CD4-positive, alpha-beta T cell treated with Interleukin-4 for 1 hour (primary cell): ENCODE data around the gene ZNF844.
"Not testable (repeated sequence)": the region's sequence is repeated elsewhere in the genome, so short reads cannot be mapped to it uniquely, and the experiment has no call there.

ENCODE experiments used
- DNase-seq, 2 donors: peaks; one replicate each; pipeline ENCODE4 v3.0.0-alpha.2; 2020 to 2022

Gene ZNF844

DNA sequence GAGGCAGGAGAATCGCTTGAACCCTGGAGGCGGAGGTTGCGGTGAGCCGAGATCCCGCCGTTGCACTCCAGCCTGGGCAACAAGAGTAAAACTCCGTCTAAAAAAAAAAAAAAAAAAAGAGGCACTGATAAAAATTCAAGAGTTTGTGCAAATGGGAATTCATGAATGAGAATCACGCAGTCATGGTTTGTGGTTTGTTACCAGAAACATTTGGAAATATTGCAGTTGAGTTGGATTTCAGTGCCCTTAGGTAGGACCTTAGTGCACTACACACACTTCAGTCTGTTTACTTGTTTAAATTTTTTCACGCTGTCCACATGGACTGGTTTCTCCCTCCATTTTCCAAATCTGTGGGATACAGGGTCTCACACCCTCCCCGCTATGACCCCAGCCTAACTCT, 28.4 kb downstream of the ZNF844 start:
- no peak for DNase-seq

DNA sequence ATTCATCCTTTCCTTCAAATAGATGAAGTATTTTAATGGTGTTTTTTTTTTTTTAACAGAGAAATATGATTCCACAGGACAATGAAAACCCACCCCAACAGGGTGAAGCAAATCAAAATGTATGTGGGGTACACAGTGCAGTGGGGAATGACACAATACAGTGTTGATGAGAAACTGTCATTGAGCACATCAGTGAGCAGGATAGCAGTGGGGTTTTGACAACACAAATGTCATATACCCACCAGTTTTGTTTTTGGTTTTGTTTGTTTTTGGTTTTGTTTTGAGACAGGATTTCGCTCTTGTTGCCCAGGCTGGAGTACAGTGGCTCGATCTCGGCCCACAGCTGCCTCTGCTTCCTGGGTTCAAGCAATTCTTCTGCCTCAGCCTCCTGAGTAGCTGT, 29.2 kb downstream of the ZNF844 start:
- DNase-seq, result no peak

DNA sequence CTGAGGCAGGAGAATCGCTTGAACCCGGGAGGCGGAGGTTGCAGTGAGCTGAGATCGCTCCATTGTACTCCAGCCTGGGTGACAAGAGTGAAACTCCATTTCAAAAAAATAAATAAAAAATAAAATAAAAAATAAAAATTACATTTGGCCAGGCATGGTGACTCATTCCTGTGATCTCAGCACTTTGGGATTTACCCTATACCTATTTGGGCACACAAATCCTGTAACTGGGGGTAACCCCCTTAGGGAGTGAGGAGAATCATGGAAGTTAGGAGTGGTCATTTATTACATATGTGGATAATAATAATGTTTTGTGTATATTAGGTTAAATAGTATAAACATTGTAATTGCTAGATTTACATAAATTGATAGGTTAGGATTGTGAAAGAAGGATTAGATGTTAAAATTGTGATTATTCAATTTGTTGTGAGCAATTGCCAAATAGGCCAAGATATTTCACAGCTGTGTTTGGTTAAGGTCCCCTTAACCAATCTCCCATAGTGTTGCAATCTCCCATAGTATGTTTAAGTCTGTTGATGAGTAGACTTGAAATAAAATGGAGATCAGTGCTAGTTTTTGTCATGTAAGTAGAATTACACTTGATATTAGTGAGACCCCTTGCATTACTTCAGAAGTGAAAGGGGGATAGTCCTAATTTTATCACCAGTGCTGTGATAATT, 30.7 kb downstream of the ZNF844 start:
- DNase-seq, result no peak

DNA sequence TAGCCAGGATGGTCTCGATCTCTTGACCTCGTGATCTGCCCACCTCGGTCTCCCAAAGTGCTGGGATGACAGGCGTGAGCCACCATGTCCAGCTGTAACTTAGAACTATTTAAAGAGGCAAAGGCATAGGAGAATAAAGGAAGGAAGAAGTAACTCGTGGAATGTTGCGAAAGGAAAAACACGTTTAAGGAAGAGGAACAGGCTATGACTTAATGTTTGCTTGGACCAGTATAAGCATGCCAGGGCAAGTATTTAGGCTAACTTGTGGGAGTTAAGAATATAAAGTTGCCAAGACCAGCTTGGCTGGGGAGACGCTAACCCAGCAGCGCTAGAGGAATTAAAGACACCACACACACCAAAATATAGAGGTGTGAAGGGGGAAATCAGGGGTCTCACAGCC, 33.5 kb downstream of the ZNF844 start:
- DNase-seq, result no peak

DNA sequence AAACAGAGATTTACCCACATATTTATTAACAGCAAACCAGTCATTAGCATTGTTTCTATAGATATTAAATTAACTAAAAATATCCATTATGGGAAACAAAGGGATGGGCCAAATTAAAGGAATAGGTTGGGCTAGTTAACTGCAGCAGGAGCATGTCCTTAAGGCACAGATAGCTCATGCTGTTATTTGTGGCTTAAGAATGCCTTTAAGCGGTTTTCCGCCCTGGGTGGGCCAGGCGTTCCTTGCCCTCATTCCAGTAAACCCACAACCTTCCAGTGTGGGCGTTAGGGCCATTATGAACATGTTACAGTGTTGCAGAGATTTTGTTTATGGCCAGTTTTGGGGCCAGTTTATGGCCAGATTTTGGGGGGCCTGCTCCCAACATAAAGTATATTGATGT, 39.4 kb downstream of the ZNF844 start:
- DNase-seq, result not testable (repeated sequence)

GRCh38 chr19:12111176-12111575, 46.6 kb downstream of the ZNF844 start:
- no peak for DNase-seq

DNA sequence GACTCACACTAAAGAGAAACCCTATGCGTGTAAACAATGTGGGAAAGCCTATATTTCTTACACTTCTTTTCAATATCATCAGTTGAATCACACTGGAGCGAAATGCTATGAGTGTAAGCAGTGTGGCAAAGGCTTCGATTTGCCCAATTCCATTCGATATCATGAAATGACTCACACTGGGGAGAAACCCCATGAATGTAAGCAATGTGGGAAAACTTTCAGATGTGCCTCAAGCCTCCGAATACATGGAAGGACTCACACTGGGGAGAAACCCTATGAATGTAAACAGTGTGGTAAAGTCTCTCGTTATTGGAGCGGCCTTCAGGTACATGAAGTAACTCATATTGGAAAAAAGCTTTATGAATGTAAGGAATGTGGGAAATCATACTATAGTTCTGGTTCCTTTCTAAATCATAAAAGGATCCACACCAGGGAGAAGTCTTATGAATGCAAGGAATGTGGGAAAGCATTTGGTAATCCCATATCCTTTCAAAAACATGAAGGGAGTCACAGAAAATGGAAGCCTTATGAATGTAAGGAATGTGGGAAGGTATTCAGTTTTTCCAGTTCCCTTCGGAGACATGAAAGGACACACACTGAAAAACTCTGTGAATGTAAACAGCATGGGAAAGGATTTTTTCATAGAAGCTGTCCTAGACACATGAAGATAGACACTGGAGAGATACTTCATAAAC, 47.6 kb downstream of the ZNF844 start:
- DNase-seq, result no peak

- DNase-seq, result no peak
Observed at GRCh38 chr19:12112701-12113100, 48.2 kb downstream of the ZNF844 start.

- no peak for DNase-seq
Observed at GRCh38 chr19:12113121-12113520, 48.6 kb downstream of the ZNF844 start.

GRCh38 chr19:12117201-12117970, 52.9 kb downstream of the ZNF844 start:
- DNase-seq, result no peak

GRCh38 chr19:12126707-12127106, 62.2 kb downstream of the ZNF844 start:
- DNase-seq, result peak in 1 of 2 donors; percentile 30
